Esophagus muscularis mucosa (tissue), 3 donors: ENCODE measurements around the gene EHMT2.

Source experiments
- POLR2AphosphoS5 ChIP-seq, 2 donors: sonication (generic); formaldehyde crosslinking; IDR thresholded peaks; one replicate each; pipeline ENCODE4 v1.6.1; 2017; ENCODE audit warnings: antibody characterized with exemption in 2 of 2
- TF ChIP-seq, protein P1 (sequence below), 3 experiments: fragments of 200-600 bp in 2 of 3; fragments of 450-650 bp in 1 of 3; sonication (generic) in 2 of 3; IDR thresholded peaks; one replicate each; pipeline ENCODE4 v1.5.1; 2017 to 2019; ENCODE audit warnings: antibody characterized with exemption in 3 of 3, mild to moderate bottlenecking in 2 of 3, moderate library complexity in 1 of 3

DNA sequence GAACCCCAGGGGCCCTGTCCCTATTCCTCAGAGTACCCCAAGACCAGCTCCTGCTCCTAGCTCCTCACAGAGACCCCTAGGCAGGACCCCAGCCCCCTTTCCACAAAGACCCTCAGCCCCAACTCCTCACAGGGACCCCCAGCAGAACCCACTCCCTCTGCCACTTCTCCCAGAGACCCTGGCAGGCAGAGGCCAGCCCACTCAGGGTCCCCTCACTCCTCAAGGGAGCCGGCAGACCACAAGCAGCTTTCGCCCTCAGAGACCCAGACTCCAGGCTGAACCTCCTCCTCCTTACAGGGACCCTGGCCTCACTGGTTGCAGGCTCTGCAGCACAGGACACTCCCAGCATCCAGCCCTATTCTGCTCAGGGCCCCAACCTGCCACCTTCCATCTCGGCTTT is 19.3 kb downstream of the EHMT2 start:
- TF ChIP-seq, protein P1, sequence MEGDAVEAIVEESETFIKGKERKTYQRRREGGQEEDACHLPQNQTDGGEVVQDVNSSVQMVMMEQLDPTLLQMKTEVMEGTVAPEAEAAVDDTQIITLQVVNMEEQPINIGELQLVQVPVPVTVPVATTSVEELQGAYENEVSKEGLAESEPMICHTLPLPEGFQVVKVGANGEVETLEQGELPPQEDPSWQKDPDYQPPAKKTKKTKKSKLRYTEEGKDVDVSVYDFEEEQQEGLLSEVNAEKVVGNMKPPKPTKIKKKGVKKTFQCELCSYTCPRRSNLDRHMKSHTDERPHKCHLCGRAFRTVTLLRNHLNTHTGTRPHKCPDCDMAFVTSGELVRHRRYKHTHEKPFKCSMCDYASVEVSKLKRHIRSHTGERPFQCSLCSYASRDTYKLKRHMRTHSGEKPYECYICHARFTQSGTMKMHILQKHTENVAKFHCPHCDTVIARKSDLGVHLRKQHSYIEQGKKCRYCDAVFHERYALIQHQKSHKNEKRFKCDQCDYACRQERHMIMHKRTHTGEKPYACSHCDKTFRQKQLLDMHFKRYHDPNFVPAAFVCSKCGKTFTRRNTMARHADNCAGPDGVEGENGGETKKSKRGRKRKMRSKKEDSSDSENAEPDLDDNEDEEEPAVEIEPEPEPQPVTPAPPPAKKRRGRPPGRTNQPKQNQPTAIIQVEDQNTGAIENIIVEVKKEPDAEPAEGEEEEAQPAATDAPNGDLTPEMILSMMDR (IDR thresholded peaks at IDR 0.05): no peak
- TF ChIP-seq POLR2AphosphoS5 (IDR thresholded peaks at IDR 0.05): no peak
